Activated CD8-positive, alpha-beta memory T cell treated with anti-CD3 and anti-CD28 coated beads, Interleukin-2, amount 50 U/mL, for 48 hours (primary cell): ENCODE results near the gene SLC12A5.
"Not testable (repeated sequence)": the region's sequence is repeated elsewhere in the genome, so short reads cannot be mapped to it uniquely, and the experiment has no call there.

Source experiments
- DNase-seq: peaks from one replicate; pipeline ENCODE4 v3.0.0-alpha.2; 2020

The SLC12A5 gene

DNA sequence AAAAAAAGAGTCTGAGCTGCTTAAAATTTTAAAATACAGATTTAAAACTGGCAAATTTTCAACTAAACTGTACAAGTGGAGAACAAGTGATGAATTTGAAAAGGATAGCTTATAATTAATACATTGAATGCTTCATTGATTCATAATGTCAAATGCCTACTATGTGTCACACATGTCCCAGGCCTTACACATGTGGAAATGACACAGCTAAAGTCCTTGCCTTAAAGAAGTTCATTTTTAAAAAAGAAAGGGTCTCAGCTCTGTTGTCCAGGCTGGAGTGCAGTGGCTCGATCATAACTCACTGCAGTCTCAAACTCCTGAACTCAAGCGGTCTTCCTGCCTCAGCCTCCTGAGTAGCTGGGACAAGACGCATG, 55.8 kb downstream of the SLC12A5 start:
- no peak for DNase-seq

DNA sequence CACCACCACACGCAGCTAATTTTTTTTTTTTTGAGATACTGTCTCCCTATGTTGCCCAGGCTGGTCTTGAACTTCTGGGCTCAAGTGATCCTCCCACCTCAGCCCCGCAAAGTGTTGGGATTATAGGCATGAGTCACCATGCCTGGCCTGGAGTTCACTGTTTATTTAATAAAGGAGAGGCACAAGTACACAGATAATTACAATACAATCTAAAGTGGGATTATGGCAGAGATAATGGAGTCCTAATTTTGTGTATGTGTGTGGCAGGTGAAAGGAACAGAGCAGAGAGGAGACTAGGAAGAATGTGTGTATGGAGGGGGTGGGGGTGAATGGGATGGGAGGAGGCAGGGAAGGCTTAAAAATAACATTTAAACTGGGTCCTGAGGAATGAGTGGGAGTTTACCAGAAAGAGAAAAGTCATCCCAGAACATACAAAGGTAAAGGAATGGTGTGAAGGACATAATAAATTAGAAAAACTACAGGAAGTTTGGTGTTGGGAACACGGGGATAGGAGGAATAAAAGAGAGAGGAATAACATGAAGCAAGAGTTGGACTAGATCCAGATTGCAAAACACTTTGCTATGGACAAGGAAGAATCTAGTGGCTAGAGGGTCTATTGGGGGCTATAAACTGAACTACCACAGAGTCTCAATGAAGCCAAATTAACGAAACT, 56.3 kb downstream of the SLC12A5 start:
- DNase-seq, result no peak

DNA sequence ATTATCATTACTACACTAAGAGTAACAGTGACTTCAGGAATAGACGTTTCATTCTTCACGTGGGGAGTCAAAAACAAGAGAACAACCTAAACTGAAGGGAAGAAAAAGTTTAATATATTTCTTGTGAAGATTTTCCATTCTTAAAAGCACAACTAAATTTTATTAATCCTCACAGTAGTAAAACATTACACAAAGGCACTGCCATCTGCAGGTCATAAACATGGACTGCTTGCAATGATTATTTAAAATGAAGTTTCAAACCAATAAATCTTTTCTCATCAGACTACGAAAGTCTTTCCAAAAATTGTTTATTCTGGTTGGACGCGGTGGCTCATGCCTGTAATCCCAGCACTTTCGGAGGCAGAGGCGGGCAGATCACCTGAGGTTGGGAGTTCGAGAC, 58.1 kb downstream of the SLC12A5 start:
- DNase-seq, result no peak

DNA sequence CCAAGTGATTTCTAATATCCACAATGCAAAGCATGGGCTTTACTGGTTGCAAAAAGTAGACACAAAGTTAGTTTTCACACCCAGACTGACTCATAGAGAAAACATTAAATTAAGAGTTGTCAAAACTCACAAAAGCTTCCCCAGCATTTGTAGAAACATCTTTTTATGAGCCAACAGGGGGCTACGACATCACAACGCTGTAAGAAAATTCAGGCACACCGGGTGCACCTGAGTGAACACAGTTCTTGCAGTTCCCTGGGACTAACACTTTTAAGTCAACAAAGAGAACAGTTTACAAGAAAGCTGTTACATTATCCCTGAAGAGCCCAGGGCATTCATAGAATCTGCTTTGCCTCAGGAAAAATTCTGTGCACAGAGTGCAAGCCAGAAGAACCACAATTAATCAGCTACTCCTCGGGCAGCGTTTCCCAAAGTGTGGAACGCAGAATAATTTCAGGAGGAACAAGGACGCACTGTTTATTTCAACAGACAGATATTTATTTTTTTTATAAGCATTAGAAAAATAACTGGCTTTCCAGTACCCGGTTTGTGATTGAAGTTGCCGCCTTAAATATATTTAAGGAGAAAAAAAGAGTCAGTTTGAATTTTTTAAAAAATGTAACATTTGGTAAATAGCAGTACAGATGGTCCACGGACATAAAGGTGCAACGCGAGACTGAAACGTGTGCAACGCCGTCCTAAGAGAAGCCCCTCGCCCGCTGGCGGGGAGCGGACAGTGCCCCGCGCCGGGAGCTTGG, 59.6 kb downstream of the SLC12A5 start:
- no peak for DNase-seq

DNA sequence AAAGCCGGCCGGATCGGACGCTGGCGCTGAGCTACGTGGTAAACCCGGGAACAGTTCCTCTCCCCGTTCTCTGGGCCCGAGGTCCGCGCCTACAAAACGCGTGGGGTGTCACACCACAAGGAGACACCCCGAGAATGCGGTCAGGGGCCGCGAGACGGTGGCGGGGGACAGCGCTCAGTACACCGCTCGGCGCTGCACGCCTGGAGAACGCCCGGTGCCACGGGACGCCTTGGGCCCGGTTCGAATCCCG, 60.1 kb downstream of the SLC12A5 start:
- DNase-seq, result no peak

DNA sequence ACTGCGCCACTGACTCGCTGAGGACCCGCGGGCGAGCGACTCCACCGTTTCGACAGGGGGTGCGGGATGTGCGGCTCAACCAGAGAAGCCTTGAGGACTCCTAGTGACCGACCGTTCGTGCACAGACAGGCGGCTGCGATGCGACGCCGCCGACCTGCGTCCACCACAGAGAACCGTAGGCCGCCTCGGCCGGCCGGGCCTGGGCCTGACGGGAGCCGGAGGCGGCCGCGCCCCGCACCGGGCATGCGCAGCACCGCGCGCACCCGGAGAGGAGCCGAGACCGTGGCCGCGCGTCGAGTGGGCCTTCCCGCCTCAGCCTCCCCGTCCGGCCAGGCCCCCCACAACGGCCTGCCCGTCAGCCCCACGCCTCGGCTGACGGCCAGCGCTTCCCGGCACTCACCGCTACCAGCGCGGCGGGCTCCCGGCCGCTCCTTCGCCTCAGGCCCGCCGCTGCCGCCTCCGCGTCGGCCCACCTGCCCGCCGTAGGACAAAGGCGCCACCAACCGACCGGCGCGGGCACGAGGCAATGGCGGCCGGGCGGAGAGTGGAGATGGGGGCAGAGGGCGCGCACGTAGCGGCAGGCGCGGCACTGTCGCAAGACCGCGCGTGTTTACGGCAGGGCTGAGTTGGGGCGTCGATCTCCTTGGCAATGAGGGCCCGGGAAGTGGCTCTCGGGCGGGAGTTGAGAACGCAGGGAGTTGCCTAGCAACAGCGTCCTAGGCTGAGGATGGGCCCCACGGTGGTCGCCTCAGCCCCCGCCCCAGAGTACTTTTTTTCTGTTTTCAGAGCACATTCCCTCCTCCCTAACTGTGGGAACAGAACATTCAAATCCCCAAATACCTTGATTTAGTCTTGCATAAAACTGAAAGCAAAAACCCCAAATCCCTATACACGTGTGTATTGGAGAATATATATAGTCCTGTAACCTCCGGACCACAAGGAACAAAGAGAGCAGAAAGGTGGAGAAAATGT, 60.7 kb downstream of the SLC12A5 start, which contains the start of gene NCOA5:
TSS of gene NCOA5 (minus strand) at position 546 of the 972 bp plus-strand sequence. CDS start 10,538 bp downstream, outside the sequence.
- DNase-seq, result peak; percentile 94

DNA sequence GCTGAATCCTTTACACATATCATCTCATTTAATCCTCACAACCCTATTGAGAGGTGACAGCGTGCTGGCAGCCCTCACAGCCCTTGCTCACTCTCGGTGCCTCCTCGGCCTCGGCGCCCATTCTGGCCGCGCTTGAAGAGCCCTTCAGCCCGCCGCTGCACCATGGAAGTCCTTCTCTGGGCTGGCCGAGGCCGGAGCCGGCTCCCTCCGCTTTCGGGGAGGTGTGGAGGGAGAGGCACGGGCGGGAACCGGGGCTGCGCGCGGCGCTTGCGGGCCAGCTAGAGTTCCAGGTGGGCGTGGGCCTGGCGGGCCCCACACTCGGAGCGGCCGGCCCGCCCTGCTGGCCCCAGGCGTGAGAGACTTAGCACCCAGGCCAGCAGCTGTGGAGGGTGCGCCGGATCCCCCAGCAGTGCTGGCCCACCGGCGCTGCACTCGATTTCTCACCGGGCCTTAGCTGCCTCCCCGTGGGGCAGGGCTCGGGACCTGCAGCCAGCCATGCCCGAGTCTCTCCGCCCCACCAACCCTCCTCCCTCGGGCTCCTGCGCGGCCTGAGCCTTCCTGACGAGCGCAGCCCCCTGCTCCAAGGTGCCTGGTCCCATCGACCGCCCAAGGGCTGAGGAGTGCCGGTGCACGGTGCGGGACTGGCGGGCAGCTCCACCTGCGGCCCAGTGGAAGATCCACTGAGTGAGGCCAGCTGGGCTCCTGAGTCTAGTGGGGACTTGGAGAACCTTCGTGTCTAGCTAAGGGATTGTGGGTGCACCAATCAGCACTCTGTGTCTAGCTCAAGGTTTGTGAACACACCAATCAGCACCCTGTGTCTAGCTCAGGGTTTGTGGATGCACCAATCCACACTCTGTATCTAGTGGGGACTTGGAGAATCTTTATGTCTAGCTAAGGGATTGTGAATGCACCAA, 62.9 kb downstream of the SLC12A5 start:
- not testable (repeated sequence) for DNase-seq

DNA sequence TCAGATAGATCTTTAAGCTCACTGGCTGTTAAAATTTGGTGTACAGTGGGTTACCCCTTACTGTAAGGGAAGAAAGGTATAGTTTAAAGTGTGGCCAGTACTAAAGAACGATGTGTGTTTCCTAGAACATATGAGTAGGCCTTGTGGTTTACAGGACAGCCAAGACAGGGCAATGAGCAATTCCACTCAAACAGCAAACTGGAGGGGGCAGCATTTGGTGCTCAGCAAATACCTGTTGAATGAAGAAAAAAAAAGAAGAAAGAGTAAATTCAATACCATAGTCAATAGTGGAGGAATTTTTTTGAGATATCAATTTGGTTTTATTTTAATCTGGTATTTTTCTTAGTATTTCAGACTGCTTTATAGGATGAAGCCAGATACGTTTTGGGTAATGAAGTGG, 64.5 kb downstream of the SLC12A5 start:
- DNase-seq, result no peak

DNA sequence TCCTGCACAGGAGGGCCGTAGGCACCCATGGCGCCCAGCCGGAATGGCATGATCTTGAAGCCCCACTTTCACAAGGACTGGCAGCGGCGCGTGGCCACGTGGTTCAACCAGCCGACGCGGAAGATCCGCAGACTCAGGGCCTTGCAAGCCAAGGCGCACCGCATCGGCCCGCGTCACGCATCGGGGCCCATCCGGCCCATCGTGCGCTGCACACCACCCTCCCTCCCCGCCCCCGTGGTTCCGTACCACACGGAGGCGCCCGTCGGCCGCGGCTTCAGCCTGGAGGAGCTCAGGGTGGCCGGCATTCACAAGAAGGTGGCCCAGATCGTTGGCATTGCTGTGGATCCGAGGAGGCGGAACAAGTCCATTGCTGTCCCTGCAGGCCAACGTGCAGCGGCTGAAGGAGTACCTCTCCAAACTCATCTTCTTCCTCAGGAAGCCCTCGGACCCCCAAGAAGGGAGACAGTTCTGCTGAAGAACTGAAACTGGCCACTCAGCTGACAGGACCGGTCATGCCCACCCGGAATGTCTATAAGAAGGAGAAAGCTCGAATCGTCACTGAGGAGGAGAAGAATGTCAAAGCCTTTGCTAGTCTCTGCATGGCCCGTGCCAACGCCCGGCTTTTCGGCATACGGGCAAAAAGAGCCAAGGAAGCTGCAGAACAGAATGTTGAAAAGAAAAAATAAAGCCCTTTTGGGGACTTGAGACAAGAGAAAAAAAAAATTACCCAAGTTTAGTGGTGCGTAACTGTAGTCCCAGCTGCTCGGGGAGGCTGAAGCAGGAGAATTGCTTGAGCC, 70.7 kb downstream of the SLC12A5 start:
- no peak for DNase-seq

DNA sequence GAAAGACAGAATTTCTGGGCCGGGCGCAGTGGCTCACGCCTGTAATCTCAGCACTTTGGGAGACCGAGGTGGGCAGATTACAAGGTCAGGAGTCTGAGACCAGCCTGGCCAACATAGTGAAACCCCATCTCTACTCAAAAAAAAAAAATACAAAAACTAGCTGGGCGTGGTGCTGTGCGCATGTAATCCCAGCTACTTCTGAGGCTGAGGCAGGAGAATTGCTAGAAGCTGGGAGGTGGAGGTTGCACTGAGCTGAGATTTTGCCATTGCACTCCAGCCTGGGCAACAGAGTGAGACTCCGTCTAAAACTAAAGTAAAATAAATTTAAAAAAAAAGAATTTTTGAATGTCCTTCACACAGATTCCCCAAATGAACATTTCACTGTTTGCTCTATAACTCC, 71.4 kb downstream of the SLC12A5 start:
- DNase-seq, result not testable (repeated sequence)

DNA sequence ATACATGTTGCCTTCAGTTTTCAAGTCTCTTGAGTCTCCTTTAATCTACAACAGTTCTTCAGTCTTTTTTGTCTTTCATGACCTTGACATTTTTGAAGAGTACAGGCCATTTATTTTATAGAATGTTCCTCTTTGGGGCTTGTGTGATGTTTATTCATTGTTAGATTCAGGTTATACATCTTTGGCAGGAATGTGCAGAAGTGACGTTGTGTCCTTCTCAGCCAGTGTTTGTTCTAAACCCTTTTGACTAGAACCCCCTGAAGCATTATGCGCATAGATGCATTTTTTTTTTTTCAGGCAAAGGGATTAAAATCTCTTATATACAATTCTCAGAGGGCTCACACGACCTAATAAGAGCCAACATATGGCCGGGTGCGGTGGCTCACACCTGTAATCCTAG, 72.0 kb downstream of the SLC12A5 start:
- no peak for DNase-seq

DNA sequence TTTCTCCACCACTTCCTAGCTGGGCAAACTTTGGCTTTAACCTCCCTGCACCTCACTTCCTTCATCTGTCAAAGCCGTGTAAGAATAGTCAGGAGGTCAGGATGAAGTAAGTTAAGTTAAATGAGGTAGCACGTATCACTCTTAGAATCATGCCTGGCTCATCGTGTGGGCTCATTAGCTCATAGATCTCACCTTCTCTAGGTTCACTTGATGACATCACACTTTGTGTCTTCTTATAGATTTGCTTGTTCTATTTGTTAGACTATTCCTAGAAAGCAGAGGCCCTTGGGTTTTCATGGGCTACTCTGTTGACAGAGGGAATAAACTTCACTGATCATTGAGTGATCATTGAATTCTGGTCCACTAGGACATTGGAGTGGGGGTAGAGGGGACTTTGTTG, 72.9 kb downstream of the SLC12A5 start:
- DNase-seq, result no peak

DNA sequence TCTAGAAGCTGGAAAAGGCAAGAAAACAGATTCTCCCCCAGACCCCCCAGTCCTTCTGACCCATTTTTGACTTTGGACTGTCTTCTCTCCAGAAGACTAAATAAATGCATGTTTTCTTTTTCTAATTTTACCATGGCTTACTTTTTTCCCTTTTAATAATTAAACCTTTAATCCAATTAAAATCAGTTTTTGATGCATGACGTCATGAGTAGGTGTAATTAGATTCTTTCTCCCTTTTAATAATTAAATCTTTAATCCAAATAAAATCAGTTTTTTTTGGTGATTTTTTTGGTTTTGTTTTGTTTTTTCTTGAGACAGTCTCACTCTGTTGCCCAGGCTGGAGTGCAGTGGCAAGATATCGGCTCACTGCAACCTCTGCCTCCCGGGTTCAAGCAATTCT, 73.9 kb downstream of the SLC12A5 start:
- no peak for DNase-seq

DNA sequence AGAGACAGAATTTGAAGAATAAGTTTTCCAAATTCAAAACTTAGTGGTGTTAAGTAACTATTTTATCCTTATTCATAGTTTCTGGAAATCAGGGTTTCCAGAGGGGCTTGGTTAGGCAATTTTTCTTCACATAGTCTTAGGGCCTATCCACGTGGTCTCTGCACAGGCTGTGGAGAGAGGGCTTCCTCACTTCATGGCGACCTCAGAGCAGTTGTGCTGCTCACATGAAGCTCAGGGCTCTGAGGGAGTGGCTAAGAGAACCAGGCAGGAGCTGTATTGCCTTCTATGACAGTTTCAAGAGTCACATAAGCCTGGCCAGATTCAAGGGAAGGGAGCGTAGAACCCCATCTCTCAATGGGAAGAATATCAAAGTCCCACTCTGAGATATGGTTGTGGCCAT, 75.2 kb downstream of the SLC12A5 start:
- DNase-seq, result no peak

DNA sequence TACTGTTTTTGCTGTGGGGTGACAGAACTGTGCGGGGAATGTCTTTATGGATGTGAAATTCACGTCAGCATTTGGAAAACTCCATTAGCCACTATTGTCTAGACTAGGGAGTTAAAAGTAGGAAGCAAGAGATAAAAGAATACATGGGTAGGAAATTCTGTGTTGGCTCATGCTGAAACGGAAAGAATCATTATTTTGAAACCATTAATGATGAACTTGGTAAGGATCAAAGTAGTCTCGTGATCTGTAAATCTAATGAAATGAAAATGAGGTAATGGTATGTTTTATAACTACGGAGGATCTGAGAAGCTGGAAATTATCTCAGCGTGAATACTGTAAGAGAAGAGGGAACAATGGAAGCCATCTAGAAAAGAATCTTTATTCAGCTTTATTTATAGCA, 78.0 kb downstream of the SLC12A5 start:
- no peak for DNase-seq

DNA sequence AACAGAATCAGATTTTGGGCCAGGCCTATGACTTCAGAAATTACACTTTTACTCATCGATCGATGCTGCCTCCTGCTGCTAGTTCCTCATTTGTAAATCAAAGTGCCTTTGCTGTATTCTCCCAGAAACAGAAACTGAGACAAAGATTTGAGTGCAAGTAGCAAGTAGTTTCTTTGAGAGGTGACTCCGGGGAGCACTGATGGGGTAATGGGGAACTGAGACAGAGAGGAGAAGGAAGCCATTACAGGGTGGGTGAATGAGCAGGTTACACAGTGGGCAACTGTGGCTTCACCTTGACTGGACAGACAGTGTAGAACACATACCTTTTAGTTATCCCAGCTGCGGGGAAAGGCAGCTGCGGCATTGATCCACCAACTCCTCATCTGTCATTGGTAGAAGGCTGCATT, 79.4 kb downstream of the SLC12A5 start:
- DNase-seq, result no peak

DNA sequence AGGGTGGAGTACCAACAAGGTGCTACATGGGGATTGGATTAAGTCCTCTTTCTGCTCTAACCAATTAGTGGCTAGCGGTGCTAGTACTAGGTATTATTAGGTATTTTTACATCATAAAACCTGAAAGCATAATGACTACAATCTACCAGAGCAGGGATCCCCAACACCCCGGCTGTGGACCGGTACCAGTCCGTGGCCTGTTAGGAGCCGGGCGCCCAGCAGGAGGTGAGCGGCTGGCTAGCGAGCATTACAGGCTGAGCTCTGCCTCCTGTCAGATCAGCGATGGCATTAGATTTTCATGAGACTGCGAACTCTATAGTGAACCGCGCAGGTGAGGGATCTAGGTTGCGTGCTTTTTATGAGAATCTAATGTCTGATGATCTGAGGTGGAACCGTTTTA, 80.0 kb downstream of the SLC12A5 start:
- DNase-seq, result no peak
